ENCODE results near the gene NXNL2. TPM values are rescaled to one million over a fixed set of nuclear protein-coding genes. Genes with fewer than 3 reads are reported as not detected.

NXNL2 gene
- total RNA-seq, 1 experiment from 2014 or later = 1.4 TPM

DNA sequence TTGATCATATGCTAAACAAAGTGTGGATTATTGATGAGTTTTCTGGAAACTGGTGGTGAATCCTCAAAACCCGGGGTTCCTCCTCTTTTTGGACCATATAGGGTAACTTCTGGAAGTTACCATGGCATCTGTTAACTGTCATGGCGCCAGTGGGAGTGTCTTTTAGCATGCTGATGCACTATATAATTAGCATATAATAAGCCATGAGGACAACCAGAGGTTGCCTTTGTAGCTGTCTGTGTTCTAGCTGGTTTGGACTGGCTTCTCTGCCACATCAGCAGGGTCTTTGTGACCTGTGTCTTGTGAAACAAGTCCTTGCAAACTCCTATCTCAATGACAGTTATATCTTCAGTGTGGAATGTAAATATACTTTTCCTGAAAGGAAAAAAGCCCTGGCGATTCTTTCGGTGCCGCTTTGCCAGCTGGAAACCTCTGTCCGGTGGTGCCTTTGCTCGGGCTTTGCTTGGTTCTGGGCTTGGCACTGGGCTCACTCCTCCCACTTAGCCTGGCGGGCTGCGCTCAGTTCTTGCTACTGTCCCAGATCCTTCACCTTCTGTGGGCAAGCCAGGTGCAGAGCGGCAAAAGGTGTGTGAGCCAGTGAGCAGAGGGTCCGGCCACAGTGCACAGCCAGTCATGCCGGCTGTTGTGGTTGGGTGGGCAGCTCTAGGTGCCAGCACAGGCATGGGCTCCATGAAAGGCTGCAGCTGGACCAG lies 20.4 kb downstream of the NXNL2 start:
- H3K27me3 Mint-ChIP-seq (ENCODE audit: unreplicated experiment) = no peaks in the 10 kb centered on the region
- BruUV-seq (replicated peaks) = no TSS peak
- TF ChIP-seq, protein P1, sequence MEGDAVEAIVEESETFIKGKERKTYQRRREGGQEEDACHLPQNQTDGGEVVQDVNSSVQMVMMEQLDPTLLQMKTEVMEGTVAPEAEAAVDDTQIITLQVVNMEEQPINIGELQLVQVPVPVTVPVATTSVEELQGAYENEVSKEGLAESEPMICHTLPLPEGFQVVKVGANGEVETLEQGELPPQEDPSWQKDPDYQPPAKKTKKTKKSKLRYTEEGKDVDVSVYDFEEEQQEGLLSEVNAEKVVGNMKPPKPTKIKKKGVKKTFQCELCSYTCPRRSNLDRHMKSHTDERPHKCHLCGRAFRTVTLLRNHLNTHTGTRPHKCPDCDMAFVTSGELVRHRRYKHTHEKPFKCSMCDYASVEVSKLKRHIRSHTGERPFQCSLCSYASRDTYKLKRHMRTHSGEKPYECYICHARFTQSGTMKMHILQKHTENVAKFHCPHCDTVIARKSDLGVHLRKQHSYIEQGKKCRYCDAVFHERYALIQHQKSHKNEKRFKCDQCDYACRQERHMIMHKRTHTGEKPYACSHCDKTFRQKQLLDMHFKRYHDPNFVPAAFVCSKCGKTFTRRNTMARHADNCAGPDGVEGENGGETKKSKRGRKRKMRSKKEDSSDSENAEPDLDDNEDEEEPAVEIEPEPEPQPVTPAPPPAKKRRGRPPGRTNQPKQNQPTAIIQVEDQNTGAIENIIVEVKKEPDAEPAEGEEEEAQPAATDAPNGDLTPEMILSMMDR (IDR thresholded peaks at IDR 0.05; ENCODE audit: unreplicated experiment) = no peak
- H3K4me3 Mint-ChIP-seq (ENCODE audit: low read depth, unreplicated experiment) = no peak overlapping the region
- no peaks in the 10 kb centered on the region for H3K36me3 Mint-ChIP-seq (ENCODE audit: insufficient read depth, unreplicated experiment)
- CTCF ChIA-PET = no interaction called here
- no peaks in the 10 kb centered on the region for H3K9me3 Mint-ChIP-seq (ENCODE audit: low read depth, unreplicated experiment)
- no peak for DNase-seq
- H3K27ac Mint-ChIP-seq (ENCODE audit: unreplicated experiment) = no peak overlapping the region
- H3K4me1 Mint-ChIP-seq (ENCODE audit: low read depth, unreplicated experiment) = no peaks in the 10 kb centered on the region
- intact Hi-C loops (cut with micrococcal nuclease; ENCODE audit: unreplicated experiment) = no loop called here

DNA sequence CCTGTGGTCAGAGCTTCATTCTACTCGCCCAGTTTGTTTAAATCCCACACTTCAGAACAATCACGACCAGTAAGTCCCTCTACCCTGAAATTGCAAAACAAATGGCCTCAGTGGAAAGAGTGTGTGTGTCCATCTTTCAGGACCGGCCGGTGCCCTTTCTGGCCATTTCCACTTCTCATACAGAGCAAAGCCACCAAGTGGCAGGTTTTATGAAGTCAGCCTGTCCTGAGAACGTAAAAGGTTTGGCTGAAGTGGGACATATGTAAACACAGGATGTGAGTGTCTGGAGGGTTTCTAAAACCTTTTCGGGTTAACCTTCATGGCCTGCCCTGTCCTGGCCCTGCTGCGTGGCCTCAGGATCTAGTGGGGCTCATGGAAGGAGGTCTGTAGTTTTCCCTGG lies 24.7 kb downstream of the NXNL2 start:
- no peak for DNase-seq
- no peaks in the 10 kb centered on the region for H3K4me1 Mint-ChIP-seq (ENCODE audit: low read depth, unreplicated experiment)
- no peaks in the 10 kb centered on the region for H3K9me3 Mint-ChIP-seq (ENCODE audit: low read depth, unreplicated experiment)
- no TSS peak for BruUV-seq (replicated peaks)
- TF ChIP-seq, protein P1 (IDR thresholded peaks at IDR 0.05; ENCODE audit: unreplicated experiment) = no peak
- H3K4me3 Mint-ChIP-seq (ENCODE audit: low read depth, unreplicated experiment) = no peak overlapping the region
- H3K27me3 Mint-ChIP-seq (ENCODE audit: unreplicated experiment) = peaks cover 9% of the 10 kb centered on the region
- intact Hi-C loops (cut with micrococcal nuclease; ENCODE audit: unreplicated experiment) = no loop called here
- CTCF ChIA-PET = no interaction called here
- H3K36me3 Mint-ChIP-seq (ENCODE audit: insufficient read depth, unreplicated experiment) = no peaks in the 10 kb centered on the region
- H3K27ac Mint-ChIP-seq (ENCODE audit: unreplicated experiment) = no peak overlapping the region

DNA sequence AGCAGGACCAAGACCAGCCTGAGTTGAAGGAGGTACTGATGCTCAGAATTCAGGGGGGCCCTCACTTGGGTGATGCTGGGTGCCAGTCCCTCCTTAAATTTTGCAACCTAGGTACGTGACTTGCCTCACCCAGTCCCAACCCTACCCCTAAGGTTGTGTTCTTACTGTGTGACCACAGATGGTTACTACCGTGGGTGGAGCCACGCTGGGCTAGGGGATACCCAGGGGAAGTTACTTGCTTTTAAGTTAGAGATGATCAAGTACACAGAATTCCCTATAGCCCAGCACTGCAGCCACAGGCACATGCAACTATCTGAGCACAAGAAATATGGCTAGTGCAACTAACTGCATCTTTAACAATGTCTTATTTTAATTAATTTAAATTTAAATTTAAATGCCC lies 32.9 kb downstream of the NXNL2 start:
- H3K9me3 Mint-ChIP-seq (ENCODE audit: low read depth, unreplicated experiment) = no peaks in the 10 kb centered on the region
- intact Hi-C loops (cut with micrococcal nuclease; ENCODE audit: unreplicated experiment) = no loop called here
- CTCF ChIA-PET = no interaction called here
- no peaks in the 10 kb centered on the region for H3K36me3 Mint-ChIP-seq (ENCODE audit: insufficient read depth, unreplicated experiment)
- no TSS peak for BruUV-seq (replicated peaks)
- H3K4me1 Mint-ChIP-seq (ENCODE audit: low read depth, unreplicated experiment) = no peaks in the 10 kb centered on the region
- DNase-seq = no peak
- TF ChIP-seq, protein P1 (IDR thresholded peaks at IDR 0.05; ENCODE audit: unreplicated experiment) = no peak
- no peak overlapping the region for H3K27ac Mint-ChIP-seq (ENCODE audit: unreplicated experiment)
- peaks cover under 1% of the 10 kb centered on the region for H3K27me3 Mint-ChIP-seq (ENCODE audit: unreplicated experiment)
- H3K4me3 Mint-ChIP-seq (ENCODE audit: low read depth, unreplicated experiment) = no peak overlapping the region

DNA sequence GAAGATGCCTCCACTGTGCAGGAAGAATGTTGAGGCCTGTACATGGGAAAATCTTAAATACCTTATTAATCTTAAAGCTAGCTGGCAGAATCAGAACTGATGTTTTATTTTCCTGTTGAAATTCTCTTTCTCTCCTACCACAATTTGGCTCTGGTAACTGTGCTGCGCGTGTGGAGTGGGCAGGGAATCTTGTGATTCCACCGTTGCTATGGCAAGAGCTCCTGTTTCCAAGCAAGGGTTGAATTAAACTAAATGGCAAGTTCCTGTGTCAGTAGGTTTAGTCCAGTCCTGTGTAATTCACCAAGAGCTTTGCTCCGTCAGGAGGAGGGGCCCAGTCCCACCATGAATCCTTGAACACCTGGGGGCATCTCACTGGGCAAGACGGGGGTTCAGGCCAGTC lies 36.4 kb downstream of the NXNL2 start:
- Mint-ChIP-seq H3K36me3 (ENCODE audit: insufficient read depth, unreplicated experiment) (no peaks in the 10 kb centered on the region), H3K4me3 (ENCODE audit: low read depth, unreplicated experiment) (no peak overlapping the region), H3K27me3 (ENCODE audit: unreplicated experiment) (peaks cover 21% of the 10 kb centered on the region), H3K4me1 (ENCODE audit: low read depth, unreplicated experiment) (no peaks in the 10 kb centered on the region), H3K9me3 (ENCODE audit: low read depth, unreplicated experiment) (no peaks in the 10 kb centered on the region), H3K27ac (ENCODE audit: unreplicated experiment) (no peak overlapping the region)
- intact Hi-C loops (cut with micrococcal nuclease; ENCODE audit: unreplicated experiment) = no loop called here
- BruUV-seq (replicated peaks) = no TSS peak
- DNase-seq = no peak
- TF ChIP-seq, protein P1 (IDR thresholded peaks at IDR 0.05; ENCODE audit: unreplicated experiment) = no peak
- CTCF ChIA-PET = no interaction called here
